Type B pancreatic cell (in vitro differentiated cells): ENCODE results near the gene ZCCHC24. TPM values are rescaled to one million over a fixed set of nuclear protein-coding genes. Genes with fewer than 3 reads are reported as not detected.

ENCODE experiments used
- DNase-seq: peaks from one replicate; pipeline ENCODE4 v3.0.0; 2021; ENCODE audit warnings: mixed read lengths; ENCODE audit not compliant: unreplicated experiment; ENCODE audit errors: extremely low spot score
- H3K27ac Mint-ChIP-seq: 2 replicates; pipeline ENCODE4 v1.8.0; 2021; ENCODE audit warnings: mild to moderate bottlenecking, mixed read lengths
- H3K27me3 Mint-ChIP-seq: 2 replicates; pipeline ENCODE4 v1.8.0; 2021; ENCODE audit warnings: mixed read lengths
- H3K36me3 Mint-ChIP-seq: 2 replicates; pipeline ENCODE4 v1.8.0; 2021; ENCODE audit warnings: mixed read lengths
- H3K4me1 Mint-ChIP-seq: one replicate; pipeline ENCODE4 v1.8.0; 2021; ENCODE audit warnings: mixed read lengths; ENCODE audit not compliant: unreplicated experiment
- H3K4me3 Mint-ChIP-seq: 2 replicates; pipeline ENCODE4 v1.8.0; 2021; ENCODE audit warnings: mild to moderate bottlenecking, mixed read lengths
- H3K9me3 Mint-ChIP-seq: 2 replicates; pipeline ENCODE4 v1.8.0; 2021; ENCODE audit warnings: mixed read lengths
- CTCF ChIP-seq: fragments of 200-600 bp; sonication (generic); conservative IDR thresholded peaks from 2 replicates; pipeline ENCODE4 v1.5.0; 2021; ENCODE audit warnings: antibody characterized with exemption, mild to moderate bottlenecking
- long read RNA-seq: library from polyadenylated mRNA; unstranded; transcript quantifications from one replicate; pipeline ENCODE4 v2.0.0, GENCODE V29; 2020
- total RNA-seq: library from RNA; stranded (reverse); gene quantifications from 2 replicates; pipeline ENCODE4 v1.2.1, GENCODE V29; 2021; ENCODE audit warnings: low replicate concordance

Gene ZCCHC24
- total RNA-seq, result 2.7 and 29.1 TPM in 2 replicates
- long read RNA-seq, partial matches to known transcripts, result 0 of 1 reads
- long read RNA-seq, other reads (novel, unspliced or antisense), result 1 of 1 reads

GRCh38 chr10:79445161-79445976 lies at the start of gene ZCCHC24:
ZCCHC24 (minus strand) TSS chr10:79445624; CDS start chr10:79445440, 184 bp downstream.
- TF ChIP-seq CTCF, result no peak
- Mint-ChIP-seq H3K36me3 (peaks cover 3% of the 10 kb centered on the region), H3K9me3 (no peaks in the 10 kb centered on the region), H3K4me3 (peak within 1 kb of the TSS; percentile 90), H3K4me1 (peaks cover 41% of the 10 kb centered on the region), H3K27ac (peak within 1 kb of the TSS; percentile 86), H3K27me3 (peaks cover 24% of the 10 kb centered on the region)
- peak; percentile 98 for DNase-seq

GRCh38 chr10:79493806-79494205 lies 48.4 kb upstream of the ZCCHC24 start:
- no peak for TF ChIP-seq CTCF
- Mint-ChIP-seq H3K36me3 (no peaks in the 10 kb centered on the region), H3K27ac (no peak overlapping the region), H3K9me3 (no peaks in the 10 kb centered on the region), H3K4me1 (peaks cover 21% of the 10 kb centered on the region), H3K4me3 (no peak overlapping the region), H3K27me3 (peaks cover 28% of the 10 kb centered on the region)
- DNase-seq, result no peak

- Mint-ChIP-seq H3K4me3 (no peak overlapping the region), H3K9me3 (no peaks in the 10 kb centered on the region), H3K27ac (no peak overlapping the region), H3K4me1 (peaks cover 30% of the 10 kb centered on the region), H3K27me3 (peaks cover 23% of the 10 kb centered on the region), H3K36me3 (no peaks in the 10 kb centered on the region)
- no peak for DNase-seq
- no peak for TF ChIP-seq CTCF
Measured at GRCh38 chr10:79492839-79493238, 47.4 kb upstream of the ZCCHC24 start.

- DNase-seq, result no peak
- H3K4me3 Mint-ChIP-seq, result no peak overlapping the region
- peaks cover 26% of the 10 kb centered on the region for H3K4me1 Mint-ChIP-seq
- no peaks in the 10 kb centered on the region for H3K36me3 Mint-ChIP-seq
- H3K9me3 Mint-ChIP-seq, result no peaks in the 10 kb centered on the region
- peaks cover 21% of the 10 kb centered on the region for H3K27me3 Mint-ChIP-seq
- no peak overlapping the region for H3K27ac Mint-ChIP-seq
- TF ChIP-seq CTCF, result no peak
Measured at GRCh38 chr10:79492256-79492655, 46.8 kb upstream of the ZCCHC24 start.

- Mint-ChIP-seq H3K9me3 (no peaks in the 10 kb centered on the region), H3K27me3 (peaks cover 15% of the 10 kb centered on the region), H3K27ac (no peak overlapping the region), H3K4me1 (peaks cover 31% of the 10 kb centered on the region), H3K36me3 (no peaks in the 10 kb centered on the region), H3K4me3 (no peak overlapping the region)
- DNase-seq, result no peak
- TF ChIP-seq CTCF, result no peak
Measured at GRCh38 chr10:79491143-79491835, 45.9 kb upstream of the ZCCHC24 start.
